ENCODE data around the gene HOMEZ.

- TF ChIP-seq, protein P1, sequence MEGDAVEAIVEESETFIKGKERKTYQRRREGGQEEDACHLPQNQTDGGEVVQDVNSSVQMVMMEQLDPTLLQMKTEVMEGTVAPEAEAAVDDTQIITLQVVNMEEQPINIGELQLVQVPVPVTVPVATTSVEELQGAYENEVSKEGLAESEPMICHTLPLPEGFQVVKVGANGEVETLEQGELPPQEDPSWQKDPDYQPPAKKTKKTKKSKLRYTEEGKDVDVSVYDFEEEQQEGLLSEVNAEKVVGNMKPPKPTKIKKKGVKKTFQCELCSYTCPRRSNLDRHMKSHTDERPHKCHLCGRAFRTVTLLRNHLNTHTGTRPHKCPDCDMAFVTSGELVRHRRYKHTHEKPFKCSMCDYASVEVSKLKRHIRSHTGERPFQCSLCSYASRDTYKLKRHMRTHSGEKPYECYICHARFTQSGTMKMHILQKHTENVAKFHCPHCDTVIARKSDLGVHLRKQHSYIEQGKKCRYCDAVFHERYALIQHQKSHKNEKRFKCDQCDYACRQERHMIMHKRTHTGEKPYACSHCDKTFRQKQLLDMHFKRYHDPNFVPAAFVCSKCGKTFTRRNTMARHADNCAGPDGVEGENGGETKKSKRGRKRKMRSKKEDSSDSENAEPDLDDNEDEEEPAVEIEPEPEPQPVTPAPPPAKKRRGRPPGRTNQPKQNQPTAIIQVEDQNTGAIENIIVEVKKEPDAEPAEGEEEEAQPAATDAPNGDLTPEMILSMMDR (IDR thresholded peaks at IDR 0.05 in 2 of 3, conservative IDR thresholded peaks at IDR 0.05 in 1 of 3; ENCODE audit: borderline replicate concordance in 1 of 3, insufficient read depth in 1 of 3, low read depth in 2 of 3, low read length in 2 of 3) = no peak
- TF ChIP-seq ATF3 (IDR thresholded peaks at IDR 0.05) = no peak
- no peak for TF ChIP-seq POLR2A (IDR thresholded peaks at IDR 0.05; ENCODE audit: borderline replicate concordance, extremely low read depth, insufficient read depth, insufficient read length)
- TF ChIP-seq, protein P2, sequence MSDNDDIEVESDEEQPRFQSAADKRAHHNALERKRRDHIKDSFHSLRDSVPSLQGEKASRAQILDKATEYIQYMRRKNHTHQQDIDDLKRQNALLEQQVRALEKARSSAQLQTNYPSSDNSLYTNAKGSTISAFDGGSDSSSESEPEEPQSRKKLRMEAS (IDR thresholded peaks at IDR 0.05) = no peak
- TF ChIP-seq ZFX (IDR thresholded peaks at IDR 0.05) = no peak
- no peak for TF ChIP-seq POLR2AphosphoS5 (IDR thresholded peaks at IDR 0.05; ENCODE audit: low read depth, low read length)
- TF ChIP-seq EZH2 (IDR thresholded peaks at IDR 0.05) = no peak
- TF ChIP-seq SIN3A (IDR thresholded peaks at IDR 0.05; ENCODE audit: low read depth) = no peak
- TF ChIP-seq SP1 (IDR thresholded peaks at IDR 0.05; ENCODE audit: low read depth) = no peak
- TF ChIP-seq EZH2phosphoT487 (IDR thresholded peaks at IDR 0.05; ENCODE audit: borderline replicate concordance) = no peak
- TF ChIP-seq JUND (IDR thresholded peaks at IDR 0.05) = no peak
- TF ChIP-seq CEBPB (IDR thresholded peaks at IDR 0.05; ENCODE audit: low read depth) = no peak
- TF ChIP-seq, protein P3, sequence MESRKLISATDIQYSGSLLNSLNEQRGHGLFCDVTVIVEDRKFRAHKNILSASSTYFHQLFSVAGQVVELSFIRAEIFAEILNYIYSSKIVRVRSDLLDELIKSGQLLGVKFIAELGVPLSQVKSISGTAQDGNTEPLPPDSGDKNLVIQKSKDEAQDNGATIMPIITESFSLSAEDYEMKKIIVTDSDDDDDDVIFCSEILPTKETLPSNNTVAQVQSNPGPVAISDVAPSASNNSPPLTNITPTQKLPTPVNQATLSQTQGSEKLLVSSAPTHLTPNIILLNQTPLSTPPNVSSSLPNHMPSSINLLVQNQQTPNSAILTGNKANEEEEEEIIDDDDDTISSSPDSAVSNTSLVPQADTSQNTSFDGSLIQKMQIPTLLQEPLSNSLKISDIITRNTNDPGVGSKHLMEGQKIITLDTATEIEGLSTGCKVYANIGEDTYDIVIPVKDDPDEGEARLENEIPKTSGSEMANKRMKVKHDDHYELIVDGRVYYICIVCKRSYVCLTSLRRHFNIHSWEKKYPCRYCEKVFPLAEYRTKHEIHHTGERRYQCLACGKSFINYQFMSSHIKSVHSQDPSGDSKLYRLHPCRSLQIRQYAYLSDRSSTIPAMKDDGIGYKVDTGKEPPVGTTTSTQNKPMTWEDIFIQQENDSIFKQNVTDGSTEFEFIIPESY (IDR thresholded peaks at IDR 0.05; ENCODE audit: extremely low read depth, insufficient replicate concordance, low read length) = no peak
Observed at GRCh38 chr14:23281247-23281646, 4.7 kb downstream of the HOMEZ start.

Measured in HCT116 (cell line).